Type B pancreatic cell (in vitro differentiated cells): ENCODE results near the gene HLA-DRA. TPM values are rescaled to one million over a fixed set of nuclear protein-coding genes. Genes with fewer than 3 reads are reported as not detected.

Experiments used
- DNase-seq: peaks from one replicate; pipeline ENCODE4 v3.0.0; 2021; ENCODE audit warnings: mixed read lengths; ENCODE audit not compliant: unreplicated experiment; ENCODE audit errors: extremely low spot score
- H3K27ac Mint-ChIP-seq: 2 replicates; pipeline ENCODE4 v1.8.0; 2021; ENCODE audit warnings: mild to moderate bottlenecking, mixed read lengths
- H3K27me3 Mint-ChIP-seq: 2 replicates; pipeline ENCODE4 v1.8.0; 2021; ENCODE audit warnings: mixed read lengths
- H3K36me3 Mint-ChIP-seq: 2 replicates; pipeline ENCODE4 v1.8.0; 2021; ENCODE audit warnings: mixed read lengths
- H3K4me1 Mint-ChIP-seq: one replicate; pipeline ENCODE4 v1.8.0; 2021; ENCODE audit warnings: mixed read lengths; ENCODE audit not compliant: unreplicated experiment
- H3K4me3 Mint-ChIP-seq: 2 replicates; pipeline ENCODE4 v1.8.0; 2021; ENCODE audit warnings: mild to moderate bottlenecking, mixed read lengths
- H3K9me3 Mint-ChIP-seq: 2 replicates; pipeline ENCODE4 v1.8.0; 2021; ENCODE audit warnings: mixed read lengths
- total RNA-seq: library from RNA; stranded (reverse); gene quantifications from 2 replicates; pipeline ENCODE4 v1.2.1, GENCODE V29; 2021; ENCODE audit warnings: low replicate concordance
- TF ChIP-seq, protein P1 (sequence below): fragments of 200-600 bp; sonication (generic); conservative IDR thresholded peaks from 2 replicates; pipeline ENCODE4 v1.5.0; 2021; ENCODE audit warnings: antibody characterized with exemption, mild to moderate bottlenecking

HLA-DRA gene
- total RNA-seq, 1 donor from 2014 or later: 1.4 TPM

DNA sequence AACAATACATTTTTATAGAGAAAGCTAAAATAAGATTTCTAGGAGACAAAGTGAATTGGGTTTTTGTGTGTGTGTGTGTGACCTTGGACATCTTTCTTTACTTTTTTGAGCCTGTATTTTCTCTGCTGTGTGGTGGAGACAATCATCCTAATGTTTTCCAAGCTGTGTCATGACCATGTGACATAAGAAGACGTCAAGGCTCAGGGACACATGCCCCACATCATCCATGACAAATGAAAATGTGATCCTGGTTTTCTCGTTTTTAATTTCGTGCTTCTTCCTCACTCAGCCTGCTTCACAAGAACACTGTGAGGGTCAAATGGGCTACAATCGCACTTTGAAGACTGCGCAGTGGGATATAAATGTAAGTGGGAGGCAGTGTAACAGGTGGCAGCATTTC lies 28.8 kb upstream of the HLA-DRA start:
- peaks cover 66% of the 10 kb centered on the region for H3K27me3 Mint-ChIP-seq
- TF ChIP-seq, protein P1, sequence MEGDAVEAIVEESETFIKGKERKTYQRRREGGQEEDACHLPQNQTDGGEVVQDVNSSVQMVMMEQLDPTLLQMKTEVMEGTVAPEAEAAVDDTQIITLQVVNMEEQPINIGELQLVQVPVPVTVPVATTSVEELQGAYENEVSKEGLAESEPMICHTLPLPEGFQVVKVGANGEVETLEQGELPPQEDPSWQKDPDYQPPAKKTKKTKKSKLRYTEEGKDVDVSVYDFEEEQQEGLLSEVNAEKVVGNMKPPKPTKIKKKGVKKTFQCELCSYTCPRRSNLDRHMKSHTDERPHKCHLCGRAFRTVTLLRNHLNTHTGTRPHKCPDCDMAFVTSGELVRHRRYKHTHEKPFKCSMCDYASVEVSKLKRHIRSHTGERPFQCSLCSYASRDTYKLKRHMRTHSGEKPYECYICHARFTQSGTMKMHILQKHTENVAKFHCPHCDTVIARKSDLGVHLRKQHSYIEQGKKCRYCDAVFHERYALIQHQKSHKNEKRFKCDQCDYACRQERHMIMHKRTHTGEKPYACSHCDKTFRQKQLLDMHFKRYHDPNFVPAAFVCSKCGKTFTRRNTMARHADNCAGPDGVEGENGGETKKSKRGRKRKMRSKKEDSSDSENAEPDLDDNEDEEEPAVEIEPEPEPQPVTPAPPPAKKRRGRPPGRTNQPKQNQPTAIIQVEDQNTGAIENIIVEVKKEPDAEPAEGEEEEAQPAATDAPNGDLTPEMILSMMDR: no peak
- DNase-seq: no peak
- H3K4me3 Mint-ChIP-seq: no peak overlapping the region
- no peaks in the 10 kb centered on the region for H3K36me3 Mint-ChIP-seq
- H3K9me3 Mint-ChIP-seq: no peaks in the 10 kb centered on the region
- no peak overlapping the region for H3K27ac Mint-ChIP-seq
- H3K4me1 Mint-ChIP-seq: peaks cover 4% of the 10 kb centered on the region

DNA sequence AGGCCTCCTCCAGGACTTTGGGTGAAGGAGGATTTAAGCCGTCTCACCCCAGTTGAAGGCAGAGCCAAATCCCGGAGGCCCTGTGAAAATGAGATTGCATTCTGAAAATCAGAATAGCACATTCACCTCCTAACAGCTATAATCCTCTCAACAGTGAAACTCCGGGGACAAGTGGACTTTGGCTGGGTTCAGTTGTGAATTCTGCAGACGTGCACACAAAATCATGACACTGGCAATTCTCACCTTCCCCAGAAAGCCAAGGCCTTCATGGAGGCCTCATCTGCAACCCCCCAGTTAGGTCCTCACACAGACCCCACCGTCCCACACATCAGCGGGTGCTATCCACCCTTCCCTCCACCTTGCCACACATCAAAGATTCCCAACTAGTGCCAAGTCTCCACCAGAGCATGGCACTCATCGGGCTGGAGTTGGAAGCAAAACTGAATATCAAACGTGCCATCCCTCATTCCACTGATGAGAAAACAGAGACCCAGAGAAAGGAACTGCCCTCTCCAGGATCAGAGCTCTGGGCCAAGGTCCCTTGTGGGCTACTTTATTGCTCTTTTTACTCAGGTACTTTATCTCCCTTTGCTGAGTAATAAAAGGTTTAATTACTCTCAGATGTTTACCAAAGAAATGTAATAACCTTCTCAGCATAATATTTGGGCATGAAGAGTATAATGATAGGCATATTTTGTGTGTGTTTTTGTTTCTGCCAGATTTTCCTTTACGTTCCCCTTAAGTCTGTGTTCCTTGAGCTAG lies 27.9 kb upstream of the HLA-DRA start:
- no peaks in the 10 kb centered on the region for H3K36me3 Mint-ChIP-seq
- no peak overlapping the region for H3K4me3 Mint-ChIP-seq
- peak overlapping the region; percentile 36 for H3K27ac Mint-ChIP-seq
- DNase-seq: no peak
- no peaks in the 10 kb centered on the region for H3K9me3 Mint-ChIP-seq
- peaks cover 4% of the 10 kb centered on the region for H3K4me1 Mint-ChIP-seq
- H3K27me3 Mint-ChIP-seq: peaks cover 68% of the 10 kb centered on the region
- TF ChIP-seq, protein P1: no peak

DNA sequence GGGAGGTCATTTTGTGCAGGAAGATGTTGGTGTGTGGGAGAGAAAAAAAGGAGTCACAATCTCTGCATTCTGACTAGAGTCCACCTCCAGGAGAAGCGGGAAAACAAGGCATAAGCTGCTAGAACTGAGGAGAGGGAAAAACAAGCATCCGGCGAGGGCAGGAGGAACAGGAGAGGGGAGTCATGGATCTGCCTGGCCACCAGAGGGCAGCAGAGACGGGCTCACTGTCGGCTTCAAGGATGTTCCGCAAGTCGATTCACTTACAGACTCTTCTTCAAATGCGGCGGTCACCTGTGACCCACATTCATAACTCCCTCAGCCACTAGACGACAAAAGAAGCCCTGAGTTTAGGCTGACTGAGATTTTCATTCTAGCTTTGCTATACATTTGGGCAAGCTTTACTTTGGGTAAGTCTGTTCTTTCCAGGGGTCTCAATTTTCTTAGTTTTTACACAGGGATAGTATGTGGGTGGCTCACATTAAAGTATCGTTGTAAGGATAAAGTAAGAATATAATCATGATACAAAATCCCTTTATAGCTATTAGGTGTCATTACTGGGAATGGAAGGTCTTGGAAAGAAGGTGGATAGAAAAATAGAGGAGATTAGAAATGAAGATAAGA lies 26.1 kb upstream of the HLA-DRA start:
- peak overlapping the region; percentile 14 for H3K27ac Mint-ChIP-seq
- peaks cover 60% of the 10 kb centered on the region for H3K27me3 Mint-ChIP-seq
- H3K4me1 Mint-ChIP-seq: peaks cover 4% of the 10 kb centered on the region
- TF ChIP-seq, protein P1: peak; percentile 97
- peak; percentile 87 for DNase-seq
- H3K9me3 Mint-ChIP-seq: no peaks in the 10 kb centered on the region
- no peak overlapping the region for H3K4me3 Mint-ChIP-seq
- no peaks in the 10 kb centered on the region for H3K36me3 Mint-ChIP-seq

DNA sequence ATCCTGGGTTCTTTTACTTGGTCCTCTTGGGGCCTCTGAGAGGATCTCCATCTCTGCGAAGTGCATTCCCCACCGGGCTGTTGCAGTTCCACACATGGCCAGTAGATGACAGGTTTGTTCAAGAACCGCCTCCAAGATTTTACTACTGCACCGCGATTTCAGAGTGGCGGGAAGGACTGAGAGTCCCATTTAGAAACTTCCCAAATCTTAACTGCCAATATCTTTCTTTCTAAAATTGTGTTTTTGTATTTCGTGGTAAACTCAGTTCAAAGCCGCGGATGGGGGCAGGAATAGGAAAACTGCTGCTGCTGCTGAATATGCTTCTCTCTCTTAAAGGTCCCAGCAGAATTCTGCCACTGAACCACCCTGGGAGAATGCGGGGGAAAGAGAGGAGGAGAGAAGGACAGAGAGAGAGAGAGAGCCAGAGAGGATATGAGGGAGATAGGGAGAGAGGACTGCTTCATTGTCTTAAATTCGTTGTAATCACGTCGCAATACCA lies 24.1 kb upstream of the HLA-DRA start:
- H3K27ac Mint-ChIP-seq: no peak overlapping the region
- H3K9me3 Mint-ChIP-seq: no peaks in the 10 kb centered on the region
- peaks cover 4% of the 10 kb centered on the region for H3K4me1 Mint-ChIP-seq
- TF ChIP-seq, protein P1: peak; percentile 94
- peak; percentile 76 for DNase-seq
- H3K27me3 Mint-ChIP-seq: peaks cover 71% of the 10 kb centered on the region
- H3K36me3 Mint-ChIP-seq: no peaks in the 10 kb centered on the region
- H3K4me3 Mint-ChIP-seq: peak overlapping the region; percentile 6

DNA sequence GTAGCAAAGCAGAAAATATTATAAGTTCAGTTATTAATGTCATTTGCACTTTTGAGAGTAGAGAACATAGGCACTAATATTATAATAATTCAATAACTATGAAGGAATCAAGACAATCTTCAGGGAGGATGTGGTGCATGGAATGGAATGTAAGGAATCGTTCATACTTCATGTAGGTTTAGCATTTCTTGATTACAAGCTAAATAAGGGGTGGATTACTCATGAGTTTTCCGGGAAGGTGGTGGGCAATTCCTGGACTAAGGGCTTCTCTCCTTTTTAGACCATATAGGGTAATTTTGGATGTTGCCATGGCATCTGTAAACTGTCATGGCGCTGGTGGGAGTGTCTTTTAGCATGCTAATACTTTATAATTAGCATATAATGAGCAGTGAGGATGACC lies 23.7 kb upstream of the HLA-DRA start:
- H3K36me3 Mint-ChIP-seq: no peaks in the 10 kb centered on the region
- H3K4me1 Mint-ChIP-seq: peaks cover 4% of the 10 kb centered on the region
- no peak overlapping the region for H3K27ac Mint-ChIP-seq
- no peaks in the 10 kb centered on the region for H3K9me3 Mint-ChIP-seq
- no peak for DNase-seq
- peaks cover 75% of the 10 kb centered on the region for H3K27me3 Mint-ChIP-seq
- TF ChIP-seq, protein P1: no peak
- no peak overlapping the region for H3K4me3 Mint-ChIP-seq
